ENCODE data around the gene IZUMO1. TPM values are rescaled to one million over a fixed set of nuclear protein-coding genes. Genes with fewer than 3 reads are reported as not detected.

IZUMO1 gene
- total and polyA plus RNA-seq, 9 of the 15 experiments (the other 6 are each of a cell fraction or from before 2014, with no cell fraction given): 0.14 to 2.1 (median 0.73) TPM

DNA sequence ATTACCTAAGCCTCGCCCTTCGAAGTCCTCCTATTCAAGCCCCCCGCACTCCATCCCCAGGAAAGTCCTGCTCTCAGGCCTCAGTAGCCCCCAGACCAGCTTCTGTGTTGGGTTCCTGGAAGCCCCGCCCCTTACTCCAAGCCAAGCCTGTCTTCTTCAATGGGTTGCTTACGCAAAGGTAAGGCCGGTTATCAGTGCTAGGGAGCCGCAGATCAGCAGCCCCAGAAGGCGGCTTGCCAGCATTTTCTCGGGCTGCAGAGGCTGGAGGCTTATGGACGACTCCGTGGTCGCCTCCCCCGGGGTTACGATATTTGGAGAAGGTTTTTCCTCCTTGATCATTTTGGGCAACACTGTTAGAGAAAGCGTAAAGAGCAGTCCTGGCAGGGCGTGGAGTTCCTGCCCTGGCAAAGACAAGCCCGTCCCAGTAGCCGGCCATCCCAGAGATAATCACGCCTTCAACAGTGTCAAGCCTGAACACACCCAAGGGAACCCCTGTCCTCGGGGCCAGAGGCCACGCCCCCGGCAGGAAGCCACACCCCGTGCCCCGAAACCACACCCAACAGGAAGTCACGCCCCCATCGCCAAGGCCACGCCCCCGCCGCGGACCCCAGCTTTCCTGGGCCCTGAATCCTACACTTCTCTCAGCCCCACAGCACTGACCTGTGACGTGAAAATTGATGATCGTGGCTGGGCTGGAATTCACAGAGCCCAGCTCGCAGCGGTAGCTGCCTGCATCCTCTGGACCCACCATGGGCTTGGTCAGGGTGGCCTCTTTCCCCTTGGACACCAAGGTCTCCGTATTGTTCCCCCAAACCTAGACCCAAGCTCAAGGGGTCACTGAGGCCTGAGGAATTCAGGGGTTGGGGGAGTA lies 5.3 kb downstream of the IZUMO1 start (continued):
- TF ChIP-seq, protein P1, sequence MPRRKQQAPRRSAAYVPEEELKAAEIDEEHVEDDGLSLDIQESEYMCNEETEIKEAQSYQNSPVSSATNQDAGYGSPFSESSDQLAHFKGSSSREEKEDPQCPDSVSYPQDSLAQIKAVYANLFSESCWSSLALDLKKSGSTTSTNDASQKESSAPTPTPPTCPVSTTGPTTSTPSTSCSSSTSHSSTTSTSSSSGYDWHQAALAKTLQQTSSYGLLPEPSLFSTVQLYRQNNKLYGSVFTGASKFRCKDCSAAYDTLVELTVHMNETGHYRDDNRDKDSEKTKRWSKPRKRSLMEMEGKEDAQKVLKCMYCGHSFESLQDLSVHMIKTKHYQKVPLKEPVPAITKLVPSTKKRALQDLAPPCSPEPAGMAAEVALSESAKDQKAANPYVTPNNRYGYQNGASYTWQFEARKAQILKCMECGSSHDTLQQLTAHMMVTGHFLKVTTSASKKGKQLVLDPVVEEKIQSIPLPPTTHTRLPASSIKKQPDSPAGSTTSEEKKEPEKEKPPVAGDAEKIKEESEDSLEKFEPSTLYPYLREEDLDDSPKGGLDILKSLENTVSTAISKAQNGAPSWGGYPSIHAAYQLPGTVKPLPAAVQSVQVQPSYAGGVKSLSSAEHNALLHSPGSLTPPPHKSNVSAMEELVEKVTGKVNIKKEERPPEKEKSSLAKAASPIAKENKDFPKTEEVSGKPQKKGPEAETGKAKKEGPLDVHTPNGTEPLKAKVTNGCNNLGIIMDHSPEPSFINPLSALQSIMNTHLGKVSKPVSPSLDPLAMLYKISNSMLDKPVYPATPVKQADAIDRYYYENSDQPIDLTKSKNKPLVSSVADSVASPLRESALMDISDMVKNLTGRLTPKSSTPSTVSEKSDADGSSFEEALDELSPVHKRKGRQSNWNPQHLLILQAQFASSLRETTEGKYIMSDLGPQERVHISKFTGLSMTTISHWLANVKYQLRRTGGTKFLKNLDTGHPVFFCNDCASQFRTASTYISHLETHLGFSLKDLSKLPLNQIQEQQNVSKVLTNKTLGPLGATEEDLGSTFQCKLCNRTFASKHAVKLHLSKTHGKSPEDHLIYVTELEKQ (CRISPR knock-in tag; IDR thresholded peaks at IDR 0.05): no peak
- TF ChIP-seq ZNF436 (CRISPR knock-in tag; IDR thresholded peaks at IDR 0.05) (no peak), ETV1 (tag; conservative IDR thresholded peaks at IDR 0.05; ENCODE audit: low read depth) (no peak), EHMT2 (IDR thresholded peaks at IDR 0.05) (no peak), XRCC4 (IDR thresholded peaks at IDR 0.05; ENCODE audit: extremely low read depth, insufficient read depth, insufficient read length) (no peak), RFX7 (CRISPR knock-in tag; IDR thresholded peaks at IDR 0.05) (no peak), ZNF212 (CRISPR knock-in tag; IDR thresholded peaks at IDR 0.05) (no peak), SREBF2 (CRISPR knock-in tag; IDR thresholded peaks at IDR 0.05) (no peak), KHSRP (IDR thresholded peaks at IDR 0.05) (no peak), ZKSCAN1 (IDR thresholded peaks at IDR 0.05; ENCODE audit: low read depth, low read length) (no peak), NFE2 (IDR thresholded peaks at IDR 0.05; ENCODE audit: low read depth) (no peak)
- TF ChIP-seq, protein P2, sequence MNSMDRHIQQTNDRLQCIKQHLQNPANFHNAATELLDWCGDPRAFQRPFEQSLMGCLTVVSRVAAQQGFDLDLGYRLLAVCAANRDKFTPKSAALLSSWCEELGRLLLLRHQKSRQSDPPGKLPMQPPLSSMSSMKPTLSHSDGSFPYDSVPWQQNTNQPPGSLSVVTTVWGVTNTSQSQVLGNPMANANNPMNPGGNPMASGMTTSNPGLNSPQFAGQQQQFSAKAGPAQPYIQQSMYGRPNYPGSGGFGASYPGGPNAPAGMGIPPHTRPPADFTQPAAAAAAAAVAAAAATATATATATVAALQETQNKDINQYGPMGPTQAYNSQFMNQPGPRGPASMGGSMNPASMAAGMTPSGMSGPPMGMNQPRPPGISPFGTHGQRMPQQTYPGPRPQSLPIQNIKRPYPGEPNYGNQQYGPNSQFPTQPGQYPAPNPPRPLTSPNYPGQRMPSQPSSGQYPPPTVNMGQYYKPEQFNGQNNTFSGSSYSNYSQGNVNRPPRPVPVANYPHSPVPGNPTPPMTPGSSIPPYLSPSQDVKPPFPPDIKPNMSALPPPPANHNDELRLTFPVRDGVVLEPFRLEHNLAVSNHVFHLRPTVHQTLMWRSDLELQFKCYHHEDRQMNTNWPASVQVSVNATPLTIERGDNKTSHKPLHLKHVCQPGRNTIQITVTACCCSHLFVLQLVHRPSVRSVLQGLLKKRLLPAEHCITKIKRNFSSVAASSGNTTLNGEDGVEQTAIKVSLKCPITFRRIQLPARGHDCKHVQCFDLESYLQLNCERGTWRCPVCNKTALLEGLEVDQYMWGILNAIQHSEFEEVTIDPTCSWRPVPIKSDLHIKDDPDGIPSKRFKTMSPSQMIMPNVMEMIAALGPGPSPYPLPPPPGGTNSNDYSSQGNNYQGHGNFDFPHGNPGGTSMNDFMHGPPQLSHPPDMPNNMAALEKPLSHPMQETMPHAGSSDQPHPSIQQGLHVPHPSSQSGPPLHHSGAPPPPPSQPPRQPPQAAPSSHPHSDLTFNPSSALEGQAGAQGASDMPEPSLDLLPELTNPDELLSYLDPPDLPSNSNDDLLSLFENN (IDR thresholded peaks at IDR 0.05; ENCODE audit: low read depth in 2 of 2, low read length in 2 of 2): no peak
- TF ChIP-seq, protein P3, sequence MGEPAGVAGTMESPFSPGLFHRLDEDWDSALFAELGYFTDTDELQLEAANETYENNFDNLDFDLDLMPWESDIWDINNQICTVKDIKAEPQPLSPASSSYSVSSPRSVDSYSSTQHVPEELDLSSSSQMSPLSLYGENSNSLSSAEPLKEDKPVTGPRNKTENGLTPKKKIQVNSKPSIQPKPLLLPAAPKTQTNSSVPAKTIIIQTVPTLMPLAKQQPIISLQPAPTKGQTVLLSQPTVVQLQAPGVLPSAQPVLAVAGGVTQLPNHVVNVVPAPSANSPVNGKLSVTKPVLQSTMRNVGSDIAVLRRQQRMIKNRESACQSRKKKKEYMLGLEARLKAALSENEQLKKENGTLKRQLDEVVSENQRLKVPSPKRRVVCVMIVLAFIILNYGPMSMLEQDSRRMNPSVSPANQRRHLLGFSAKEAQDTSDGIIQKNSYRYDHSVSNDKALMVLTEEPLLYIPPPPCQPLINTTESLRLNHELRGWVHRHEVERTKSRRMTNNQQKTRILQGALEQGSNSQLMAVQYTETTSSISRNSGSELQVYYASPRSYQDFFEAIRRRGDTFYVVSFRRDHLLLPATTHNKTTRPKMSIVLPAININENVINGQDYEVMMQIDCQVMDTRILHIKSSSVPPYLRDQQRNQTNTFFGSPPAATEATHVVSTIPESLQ (CRISPR knock-in tag; IDR thresholded peaks at IDR 0.05): 0 out of 2 replicates have a peak, but pooled peaks have one; percentile 59
- TF ChIP-seq, protein P4, sequence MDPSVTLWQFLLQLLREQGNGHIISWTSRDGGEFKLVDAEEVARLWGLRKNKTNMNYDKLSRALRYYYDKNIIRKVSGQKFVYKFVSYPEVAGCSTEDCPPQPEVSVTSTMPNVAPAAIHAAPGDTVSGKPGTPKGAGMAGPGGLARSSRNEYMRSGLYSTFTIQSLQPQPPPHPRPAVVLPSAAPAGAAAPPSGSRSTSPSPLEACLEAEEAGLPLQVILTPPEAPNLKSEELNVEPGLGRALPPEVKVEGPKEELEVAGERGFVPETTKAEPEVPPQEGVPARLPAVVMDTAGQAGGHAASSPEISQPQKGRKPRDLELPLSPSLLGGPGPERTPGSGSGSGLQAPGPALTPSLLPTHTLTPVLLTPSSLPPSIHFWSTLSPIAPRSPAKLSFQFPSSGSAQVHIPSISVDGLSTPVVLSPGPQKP (CRISPR knock-in tag; IDR thresholded peaks at IDR 0.05): no peak
- TF ChIP-seq, protein P5, sequence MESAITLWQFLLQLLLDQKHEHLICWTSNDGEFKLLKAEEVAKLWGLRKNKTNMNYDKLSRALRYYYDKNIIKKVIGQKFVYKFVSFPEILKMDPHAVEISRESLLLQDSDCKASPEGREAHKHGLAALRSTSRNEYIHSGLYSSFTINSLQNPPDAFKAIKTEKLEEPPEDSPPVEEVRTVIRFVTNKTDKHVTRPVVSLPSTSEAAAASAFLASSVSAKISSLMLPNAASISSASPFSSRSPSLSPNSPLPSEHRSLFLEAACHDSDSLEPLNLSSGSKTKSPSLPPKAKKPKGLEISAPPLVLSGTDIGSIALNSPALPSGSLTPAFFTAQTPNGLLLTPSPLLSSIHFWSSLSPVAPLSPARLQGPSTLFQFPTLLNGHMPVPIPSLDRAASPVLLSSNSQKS (CRISPR knock-in tag; IDR thresholded peaks at IDR 0.05): no peak
